GF-D8 (cell line): Measurements from ENCODE around the gene AIFM2.
"Not testable (repeated sequence)": the region's sequence is repeated elsewhere in the genome, so short reads cannot be mapped to it uniquely, and the experiment has no call there.

Source experiments
- DNase-seq: peaks from one replicate; lab custom pipeline; 2025; lab: John Stamatoyannopoulos, UW

AIFM2 gene

DNA sequence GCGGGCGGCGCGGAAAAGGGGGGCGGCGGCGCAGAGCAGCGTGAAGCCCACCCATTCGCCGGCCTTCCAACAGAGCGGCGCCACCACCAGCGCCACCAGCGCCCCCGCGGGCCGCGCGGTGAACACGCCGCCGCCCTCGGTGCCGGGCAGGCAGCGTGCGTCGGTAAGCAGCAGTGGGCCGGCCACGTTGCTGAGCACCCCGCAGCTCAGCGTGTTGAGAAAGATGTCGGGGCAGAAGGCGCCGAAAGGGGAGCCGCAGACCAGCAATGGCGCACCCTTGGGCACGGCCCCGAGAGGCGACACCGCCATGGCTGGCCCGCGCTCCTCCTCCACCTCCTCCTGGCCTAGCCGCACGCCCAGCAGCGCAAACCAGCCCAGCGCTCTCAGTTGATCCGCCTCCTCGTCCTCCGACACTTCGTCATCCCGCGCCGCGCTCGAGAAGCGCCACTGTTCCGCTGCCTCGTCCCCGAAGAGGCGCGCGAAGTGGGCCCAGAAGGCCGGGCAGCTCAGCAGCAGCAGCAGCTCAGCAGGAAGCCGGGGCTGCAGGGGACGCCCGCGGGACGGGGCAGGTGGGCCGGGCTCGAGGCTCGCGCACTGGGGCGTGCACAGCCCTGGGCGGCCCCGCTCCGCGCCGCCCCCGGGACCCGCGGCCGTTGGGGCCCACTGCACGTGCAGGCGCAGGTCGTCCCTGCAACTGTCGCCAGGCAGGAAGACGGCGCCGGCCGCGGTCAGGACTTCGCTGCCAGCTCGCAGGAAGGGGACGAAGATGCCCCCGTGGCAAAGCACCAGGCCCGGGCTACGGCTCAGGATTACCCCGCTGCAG lies 13.3 kb upstream of the AIFM2 start:
- DNase-seq, result peak; percentile 16

DNA sequence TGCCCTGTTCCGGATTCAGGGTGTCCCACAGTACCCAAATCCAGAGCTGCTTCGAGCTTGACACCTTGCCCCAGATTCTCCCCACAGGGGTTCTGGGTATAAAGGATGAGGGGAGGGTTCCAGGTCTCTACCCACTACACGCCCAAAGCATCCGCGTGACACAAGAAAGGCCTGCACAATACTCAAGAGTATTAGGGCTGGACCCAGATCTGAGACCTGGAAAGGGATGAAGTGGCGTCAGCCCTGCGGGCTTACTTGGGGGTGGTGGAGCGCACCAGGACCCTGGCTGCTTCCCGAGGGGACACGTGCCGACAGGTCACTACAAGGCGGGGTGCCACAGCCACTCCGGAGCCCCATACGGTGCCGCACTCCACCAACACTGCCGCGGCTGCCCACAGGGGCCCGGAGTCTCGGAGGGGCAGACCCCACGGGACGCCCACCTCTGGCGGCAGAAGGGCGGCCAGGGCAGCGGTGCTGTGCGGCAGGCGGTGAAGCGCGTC lies 12.6 kb upstream of the AIFM2 start:
- no peak for DNase-seq

DNA sequence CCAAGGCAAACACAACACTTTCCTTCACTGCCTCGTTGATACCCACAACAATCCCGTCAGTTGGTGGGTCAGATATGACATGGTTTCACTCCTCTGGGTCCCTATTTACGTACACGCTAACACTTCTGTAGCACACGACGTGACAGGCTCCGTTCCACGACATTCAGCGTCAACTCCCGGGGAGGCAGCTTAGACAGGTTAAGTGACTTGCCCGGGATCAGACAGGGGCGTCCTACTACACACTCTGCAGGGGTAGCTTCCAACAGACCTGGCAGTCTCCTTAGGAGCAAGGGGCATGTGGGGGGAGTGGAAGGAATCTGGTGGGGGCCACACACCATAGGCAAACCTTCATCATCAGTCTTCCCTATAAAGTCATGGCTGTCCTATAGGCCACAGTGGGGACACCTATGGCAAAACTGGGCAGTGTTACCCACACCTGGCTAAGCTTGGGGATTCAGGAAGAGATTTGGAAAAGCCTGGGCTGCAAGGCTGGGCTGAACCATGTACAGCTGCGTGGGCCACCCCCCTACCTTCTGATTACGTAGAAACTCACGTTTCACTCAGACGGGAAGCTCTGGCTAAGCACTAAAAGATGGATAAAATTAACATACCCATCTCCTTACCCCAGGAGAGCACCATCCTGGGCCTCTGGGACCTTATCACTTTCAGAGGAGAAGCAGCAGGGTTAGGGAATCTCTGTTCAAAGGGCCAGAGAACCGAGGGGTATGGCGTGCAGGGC lies 11.9 kb upstream of the AIFM2 start:
- no peak for DNase-seq

DNA sequence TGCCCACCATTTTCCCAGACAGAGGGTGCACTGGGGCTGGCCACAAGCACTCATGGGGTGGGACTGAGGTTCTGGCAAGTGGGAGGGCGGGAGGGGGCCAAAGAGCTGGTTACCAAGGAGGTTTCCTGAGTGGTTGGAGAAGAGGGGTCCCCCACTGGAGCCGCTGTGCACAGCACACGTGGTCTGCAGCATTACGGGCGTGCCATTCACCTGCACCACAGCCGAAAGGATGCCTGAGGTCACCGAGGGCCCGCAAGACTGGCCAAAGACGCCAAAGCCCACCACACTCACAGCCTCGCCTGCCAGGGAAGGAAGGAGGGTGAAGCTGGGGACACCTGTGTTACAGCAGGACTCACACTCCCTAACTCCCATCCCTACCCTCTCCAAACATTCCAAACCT lies 9.9 kb upstream of the AIFM2 start:
- no peak for DNase-seq

DNA sequence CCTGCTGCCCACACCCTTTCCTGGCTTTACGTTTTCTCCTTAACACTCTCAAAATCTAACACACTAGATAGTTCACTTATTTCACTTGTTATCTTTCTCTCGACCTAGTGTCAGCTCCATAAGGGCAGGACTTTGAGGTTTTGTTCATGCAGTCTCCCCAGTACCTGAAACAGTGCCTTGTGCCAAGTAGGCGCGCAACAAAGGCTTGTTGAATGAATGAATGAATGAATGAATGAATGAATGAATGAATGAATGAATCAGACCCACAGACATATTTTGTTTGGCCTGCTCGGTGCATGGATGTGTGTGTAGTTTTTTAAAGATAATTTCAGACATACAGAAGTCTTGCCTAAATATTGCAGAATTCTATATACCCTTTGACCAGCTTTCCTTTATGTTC lies 7.7 kb upstream of the AIFM2 start:
- DNase-seq, result no peak

DNA sequence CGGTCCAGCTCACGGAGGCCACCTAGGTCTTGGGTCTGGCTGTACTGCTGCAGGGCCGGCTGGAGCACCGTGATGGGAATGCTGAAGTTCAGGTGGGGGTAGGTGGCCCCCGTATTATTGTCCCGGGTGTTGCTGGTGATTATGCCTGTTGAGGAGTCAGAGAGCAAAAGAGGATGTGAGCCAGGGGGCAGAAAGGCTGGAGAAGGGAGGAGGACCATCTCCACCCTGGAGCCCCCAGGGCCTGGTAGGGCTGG lies 7.3 kb upstream of the AIFM2 start:
- DNase-seq, result no peak

DNA sequence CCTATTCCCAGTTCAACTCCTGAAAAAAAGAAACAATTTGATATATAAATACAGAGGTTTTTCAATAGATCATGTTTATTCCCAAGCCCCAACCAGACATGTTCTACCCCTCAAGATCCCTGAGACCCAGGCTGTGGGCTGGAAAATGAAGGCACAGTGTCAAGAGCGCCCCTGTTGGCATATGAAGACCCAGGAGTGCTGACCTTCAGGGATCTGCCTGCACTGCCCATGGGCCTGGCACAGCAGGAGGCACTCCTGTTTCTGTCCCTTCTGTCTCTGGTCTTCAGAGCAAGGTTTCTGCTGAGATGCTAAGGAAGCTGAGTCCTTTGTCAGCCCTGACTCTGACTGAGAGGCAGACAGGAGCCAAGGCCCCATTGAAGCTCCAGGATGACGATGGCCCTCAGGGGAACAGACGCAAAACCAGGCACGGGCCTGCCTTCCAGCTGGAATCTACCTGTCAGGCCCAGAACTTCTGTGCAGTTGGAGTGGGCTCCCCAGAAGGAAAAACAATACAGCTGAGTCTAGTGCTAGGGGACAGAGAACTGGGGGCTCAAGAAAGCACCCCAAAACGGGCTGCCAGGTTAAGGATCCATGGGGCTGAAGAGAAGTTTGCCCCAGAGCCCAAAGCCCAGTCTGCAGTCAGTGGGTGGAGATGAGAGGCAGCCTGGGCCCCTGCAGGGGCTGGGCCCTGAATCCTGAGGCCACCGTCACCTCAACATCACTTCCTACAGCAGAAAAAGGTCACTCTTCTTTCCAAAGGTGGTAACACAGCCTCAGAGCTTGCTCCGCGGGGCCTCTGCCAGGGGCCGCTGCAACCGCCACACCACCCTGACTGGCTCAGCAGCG lies 6.7 kb upstream of the AIFM2 start:
- DNase-seq, result no peak

DNA sequence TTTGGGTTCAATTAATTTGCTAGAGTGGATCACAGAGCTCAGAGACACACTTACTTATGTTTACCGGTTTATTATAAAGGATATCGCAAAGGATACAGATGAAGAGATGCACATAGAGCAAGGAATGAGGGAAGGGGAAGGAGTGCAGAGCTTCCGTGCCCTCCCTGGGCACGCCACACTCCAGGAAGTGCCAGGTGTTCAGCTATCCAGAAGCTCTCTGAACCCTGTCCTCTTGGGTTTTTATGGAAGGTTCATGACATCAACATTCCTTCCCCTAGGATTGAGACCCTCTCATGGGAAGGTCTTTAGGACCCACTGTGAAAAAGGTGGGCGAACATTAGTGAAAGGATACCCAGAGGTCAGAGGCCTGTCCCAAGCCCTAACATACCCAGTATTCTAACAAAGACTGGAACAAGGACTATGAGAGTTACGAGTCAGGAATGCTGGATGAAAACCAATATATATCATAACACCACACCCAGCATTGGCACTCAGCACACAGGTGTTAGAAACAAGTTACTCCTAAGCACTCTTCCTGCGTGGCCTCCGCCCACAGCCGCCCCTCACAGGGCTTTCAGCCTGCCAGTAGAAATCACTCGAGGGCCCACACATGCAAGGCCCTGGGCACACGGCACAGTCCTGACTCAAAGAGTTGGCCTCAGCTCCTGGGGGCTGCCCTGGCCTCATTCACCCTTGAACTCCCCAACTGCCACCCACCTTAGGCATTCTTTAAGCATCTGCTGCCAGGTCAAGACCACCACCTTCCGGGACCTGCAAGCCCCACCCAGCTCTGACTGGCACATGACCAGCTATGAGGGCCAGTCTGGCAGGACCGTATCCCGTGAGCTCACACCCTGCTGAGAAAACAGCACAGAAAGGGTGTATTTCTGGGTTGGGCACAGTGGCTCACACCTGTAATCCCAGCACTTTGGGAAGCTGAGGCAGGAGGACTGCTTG lies 5.6 kb upstream of the AIFM2 start:
- no peak for DNase-seq

DNA sequence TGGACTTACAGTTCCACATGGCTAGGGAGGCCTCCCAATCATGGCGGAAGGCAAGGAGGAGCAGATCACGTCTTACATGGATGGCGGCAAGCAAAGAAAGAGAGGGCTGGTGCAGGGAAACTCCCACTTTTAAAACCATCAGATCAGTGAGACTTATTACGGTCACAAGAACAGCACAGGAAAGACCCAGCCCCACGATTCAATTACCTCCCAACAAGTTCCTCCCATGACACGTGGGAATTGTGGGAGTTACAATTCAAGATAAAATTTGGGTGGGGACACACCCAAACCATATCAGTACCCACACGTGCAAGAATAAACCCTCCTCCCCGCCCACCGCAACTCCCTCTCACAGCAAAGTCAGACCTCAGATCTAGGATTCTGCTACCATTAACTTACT lies 4.5 kb upstream of the AIFM2 start:
- no peak for DNase-seq

DNA sequence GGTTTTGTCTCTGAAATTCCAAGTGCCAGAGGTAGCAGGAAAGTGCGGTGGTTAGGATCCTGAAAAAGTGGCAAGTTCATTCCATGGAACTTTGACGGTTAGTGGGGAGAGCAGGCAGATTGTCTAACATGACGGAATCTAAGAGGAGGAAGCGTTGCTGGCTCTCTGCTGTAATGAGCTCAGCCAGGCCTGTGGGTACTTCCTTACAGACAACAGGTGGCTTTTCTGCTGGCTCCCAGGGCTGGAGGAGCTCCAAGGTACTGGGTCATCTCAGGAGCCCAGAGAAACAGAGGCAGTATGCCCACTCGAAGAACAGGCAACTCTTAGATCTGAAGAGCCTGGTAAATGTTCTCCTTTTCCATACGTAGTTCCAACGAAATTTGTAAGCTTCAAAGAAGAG lies 3.1 kb upstream of the AIFM2 start:
- DNase-seq, result no peak

DNA sequence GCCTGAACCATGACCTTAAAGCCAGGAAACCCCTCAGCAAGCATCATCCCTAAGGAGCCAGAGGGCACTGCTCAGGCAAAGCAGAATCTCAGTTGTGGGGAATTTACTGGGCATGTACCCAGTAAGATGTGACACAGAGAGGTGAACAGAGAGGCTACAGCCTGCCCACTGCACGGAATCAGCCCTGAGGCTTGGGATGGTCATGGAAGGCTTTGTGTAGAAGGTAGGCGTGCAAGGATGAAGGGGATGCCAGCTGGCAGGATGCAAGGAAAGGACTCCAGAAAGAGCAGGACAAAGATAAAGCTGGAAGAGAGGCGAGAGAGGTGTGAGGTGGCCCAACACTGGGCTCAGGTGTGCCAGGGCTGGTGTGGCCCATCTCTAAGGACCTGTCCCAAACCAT lies 2.4 kb upstream of the AIFM2 start:
- DNase-seq, result no peak

DNA sequence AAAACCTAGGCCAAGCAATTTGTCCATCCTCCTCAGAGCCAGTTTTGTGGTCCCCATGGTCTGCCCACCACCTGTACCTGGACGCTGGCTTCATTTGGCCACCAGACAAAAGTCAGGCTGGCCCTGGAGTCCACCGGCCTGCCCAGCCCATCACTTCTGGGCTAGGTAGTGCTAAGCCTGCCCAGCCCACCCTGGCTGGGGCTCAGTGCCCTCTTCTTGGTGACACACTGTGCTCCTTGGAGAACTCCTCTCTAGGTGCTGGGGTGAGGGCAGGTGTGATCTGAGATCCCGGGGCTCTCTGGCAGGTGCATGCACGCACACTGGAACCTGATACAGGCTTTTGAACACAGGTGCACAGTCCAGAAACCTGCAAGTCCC lies 1.1 kb downstream of the AIFM2 start:
- no peak for DNase-seq

DNA sequence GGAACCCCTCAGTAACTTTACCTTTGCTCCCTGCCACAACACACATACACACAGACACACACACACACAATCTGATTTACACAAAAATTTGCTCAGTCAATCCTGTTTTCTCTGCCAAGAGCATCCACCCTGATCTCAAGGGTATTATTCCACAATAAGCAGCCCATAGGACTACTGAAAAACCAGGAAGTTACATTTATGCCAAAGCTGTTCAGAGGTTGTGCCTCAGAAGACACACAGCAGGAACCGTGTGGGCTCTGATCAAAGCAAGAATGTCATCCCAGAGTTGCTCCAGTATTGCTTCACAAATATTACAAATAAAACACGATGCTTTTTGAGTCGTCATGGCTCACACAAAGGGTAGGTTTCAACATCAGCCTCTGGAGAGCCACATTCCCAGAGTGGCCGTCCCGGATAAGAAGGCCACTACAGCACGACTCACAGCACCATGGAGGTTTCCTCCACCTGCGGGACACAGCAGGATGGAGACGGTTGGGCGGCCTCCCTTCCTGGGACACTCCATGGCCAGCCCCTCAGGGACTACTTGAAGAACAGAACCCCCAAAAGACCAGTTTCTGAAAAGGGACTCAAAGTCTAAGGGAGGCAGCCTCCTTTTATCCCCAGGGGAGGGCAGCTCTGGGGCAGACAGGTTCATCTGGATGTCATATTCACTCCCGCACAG lies 1.6 kb downstream of the AIFM2 start:
- no peak for DNase-seq

DNA sequence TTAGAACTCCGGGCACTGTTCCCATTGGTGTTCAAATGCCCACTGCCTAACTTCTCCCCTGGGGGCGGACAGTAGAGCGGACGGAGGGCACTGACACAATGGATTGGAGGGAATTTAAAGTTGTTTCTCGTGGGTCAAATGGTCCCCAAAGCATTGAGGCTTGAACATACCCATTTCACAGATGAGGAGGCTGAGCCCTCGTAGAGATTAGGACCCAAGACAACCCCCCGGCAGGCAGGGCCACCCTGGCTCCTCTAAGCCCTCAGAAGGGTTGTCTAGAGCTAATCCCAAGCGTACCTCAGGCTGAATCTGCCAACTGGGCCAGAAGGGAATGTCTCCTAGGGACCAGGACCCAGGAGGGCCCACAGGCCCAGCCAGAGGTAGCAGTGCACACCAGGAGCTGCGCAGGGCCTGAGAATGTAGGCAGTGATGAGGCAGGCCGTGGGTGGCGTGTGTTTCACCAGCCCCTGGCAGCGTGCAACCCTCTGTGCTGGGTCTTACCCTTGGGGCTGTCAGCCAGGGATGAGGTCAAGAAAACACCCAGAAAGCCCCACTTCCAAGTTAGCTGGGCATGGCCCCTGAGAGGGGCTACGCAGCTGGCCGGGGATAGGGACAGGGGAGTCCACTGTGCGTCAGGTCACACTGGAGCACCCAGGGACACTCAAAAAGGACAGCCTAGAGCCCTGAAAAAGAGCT lies 5.8 kb downstream of the AIFM2 start:
- DNase-seq, result no peak

DNA sequence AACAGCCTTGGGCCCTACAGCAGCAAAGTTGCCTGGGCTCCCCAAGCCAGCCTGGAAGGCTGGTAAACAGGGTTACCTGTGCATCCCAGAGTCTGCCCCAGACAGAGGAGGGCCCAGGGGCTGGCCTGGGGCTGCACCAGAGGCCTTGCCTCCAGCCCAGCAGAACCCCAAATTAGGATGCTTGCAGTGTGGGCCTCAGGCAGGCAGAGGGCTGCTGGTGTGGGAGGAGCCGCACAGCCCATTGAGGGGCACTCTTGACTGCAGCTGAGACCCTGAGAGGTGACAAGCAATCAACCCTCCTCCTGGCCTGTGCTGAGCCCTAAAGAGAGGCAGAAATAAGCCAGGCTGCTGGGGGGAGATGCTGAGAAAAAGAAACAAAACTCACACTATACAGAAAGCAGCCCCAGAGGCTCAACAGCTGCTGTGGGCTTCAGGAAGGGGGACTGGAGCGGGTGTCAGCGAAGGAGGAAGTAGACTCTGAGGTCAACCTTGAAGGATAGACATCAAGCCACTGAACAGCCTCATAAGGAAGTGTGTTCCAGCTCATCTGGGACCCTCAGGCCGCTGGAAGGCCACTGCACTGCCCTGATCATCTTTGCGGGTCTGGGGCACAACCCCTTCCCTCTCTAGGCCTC lies 6.6 kb downstream of the AIFM2 start:
- peak; percentile 49 for DNase-seq

DNA sequence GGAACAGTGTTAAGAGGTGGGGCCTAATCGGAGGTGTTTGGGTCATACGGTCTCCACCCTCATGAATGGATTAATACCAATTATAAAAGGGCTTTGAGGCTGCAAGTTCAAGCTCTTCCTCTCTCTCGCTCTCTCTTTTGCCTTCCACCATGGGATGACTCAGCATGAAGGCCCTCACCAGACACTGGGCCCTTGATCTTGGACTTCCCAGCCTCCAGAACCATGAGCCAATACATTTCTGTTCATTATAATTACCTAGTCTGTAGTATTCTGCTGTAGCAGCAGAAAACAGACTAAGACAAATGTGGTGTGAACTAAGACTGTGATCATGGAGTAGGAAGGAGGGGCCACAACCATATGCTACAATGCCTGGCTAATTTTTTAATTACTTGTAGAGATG lies 7.7 kb downstream of the AIFM2 start:
- DNase-seq, result no peak

DNA sequence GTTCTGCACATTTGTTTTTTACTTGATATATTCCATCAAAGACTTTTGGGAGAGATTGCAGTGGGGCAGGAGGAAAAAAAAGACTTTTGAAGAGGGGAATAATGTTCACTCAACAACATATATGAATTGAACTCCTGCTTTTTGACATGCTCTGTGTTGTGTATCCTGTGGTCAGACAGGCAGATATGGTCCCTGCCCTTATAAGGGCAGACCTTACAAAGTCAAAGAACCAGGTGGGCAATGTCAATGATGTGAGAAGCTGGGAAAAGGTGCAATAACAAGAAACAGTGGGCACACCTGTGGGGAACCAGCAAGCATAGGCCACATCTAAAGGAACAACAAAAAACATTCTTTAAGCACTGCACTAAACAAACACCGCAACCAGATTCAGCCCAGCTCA lies 8.2 kb downstream of the AIFM2 start:
- DNase-seq, result no peak

DNA sequence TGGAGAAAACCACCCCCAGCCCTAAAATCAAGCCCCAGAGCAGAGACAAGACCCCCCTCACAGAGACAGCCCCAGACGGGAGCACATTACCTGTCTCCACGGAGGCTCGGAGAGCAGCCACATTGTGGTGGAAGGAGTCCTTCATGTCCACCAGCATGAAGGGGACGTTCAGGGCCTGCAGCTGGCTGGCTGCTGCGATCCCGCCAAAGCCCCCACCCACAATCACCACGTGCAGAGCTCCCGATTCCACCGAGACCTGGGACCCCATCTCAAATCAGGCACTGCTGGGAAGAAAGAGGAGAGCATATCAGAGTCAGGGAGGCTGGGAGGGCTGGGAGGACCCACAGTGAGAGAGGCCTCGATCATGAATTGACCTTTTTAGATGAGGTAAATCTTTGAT lies 8.8 kb downstream of the AIFM2 start:
- DNase-seq, result no peak

DNA sequence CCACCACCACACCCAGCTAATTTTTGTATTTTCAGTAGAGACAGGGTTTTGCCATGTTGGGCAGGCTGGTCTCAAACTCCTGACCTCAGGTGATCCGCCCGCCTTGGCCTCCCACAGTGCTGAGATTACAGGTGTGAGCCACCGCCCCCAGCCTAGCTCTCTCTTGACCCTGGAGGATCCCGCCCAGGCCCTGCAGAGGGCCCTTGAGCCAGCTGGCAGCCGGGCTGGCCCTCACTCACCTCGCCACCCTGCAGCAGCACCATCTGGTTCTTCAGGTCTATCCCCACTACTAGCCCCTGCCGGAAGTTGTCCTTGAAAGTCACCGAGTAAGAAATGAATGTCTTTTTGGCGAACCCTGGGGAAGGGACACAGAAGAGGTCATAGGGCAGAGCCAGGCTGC lies 9.5 kb downstream of the AIFM2 start:
- DNase-seq, result not testable (repeated sequence)

DNA sequence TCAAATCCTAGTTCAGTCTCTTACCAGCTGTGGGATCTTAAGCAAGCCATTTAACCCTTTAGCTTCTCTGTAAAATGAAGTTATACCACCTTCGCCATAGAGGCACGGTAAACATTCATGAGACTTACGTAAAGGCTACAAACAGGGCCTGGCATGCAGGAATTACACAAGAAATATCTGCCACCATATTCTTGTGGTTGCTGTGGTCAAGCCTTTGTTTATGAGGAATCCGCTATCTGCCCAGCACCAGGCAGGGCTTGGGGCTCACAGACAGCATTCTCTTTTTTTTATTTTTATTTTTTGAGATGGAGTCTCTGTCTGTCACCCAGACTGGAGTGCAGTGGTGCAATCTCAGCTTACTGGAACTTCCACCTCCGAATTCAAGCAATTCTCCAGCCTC lies 9.9 kb downstream of the AIFM2 start:
- peak; percentile 80 for DNase-seq
